VCaP (cell line): ENCODE results near the gene NPFFR1.

Source experiments
- H3K27ac ChIP-seq: fragments of 450-650 bp; 2 replicates; pipeline ENCODE4 v1.5.1; 2017
- CTCF ChIP-seq: fragments of 450-650 bp; conservative IDR thresholded peaks from 2 replicates; pipeline ENCODE4 v1.5.1; 2017; ENCODE audit warnings: mild to moderate bottlenecking, moderate library complexity

NPFFR1 gene

GRCh38 chr10:70201105-70201504, 82.7 kb downstream of the NPFFR1 start:
- no peak overlapping the region for H3K27ac ChIP-seq
- TF ChIP-seq CTCF = no peak

GRCh38 chr10:70198696-70199466, 84.9 kb downstream of the NPFFR1 start:
- no peak for TF ChIP-seq CTCF
- H3K27ac ChIP-seq = no peak overlapping the region
